OCI-M2 (cell line): ENCODE measurements around the gene GTPBP8.

ENCODE experiments used
- DNase-seq: peaks from one replicate; lab custom pipeline; 2025; ENCODE audit not compliant: unreplicated experiment; lab: John Stamatoyannopoulos, UW

Gene GTPBP8

GRCh38 chr3:112990672-112991602 lies at the start of gene GTPBP8:
Gene GTPBP8 (plus strand): TSS chr3:112990984. CDS start chr3:112991000, 16 bp downstream.
- DNase-seq = peak; percentile 34

DNA sequence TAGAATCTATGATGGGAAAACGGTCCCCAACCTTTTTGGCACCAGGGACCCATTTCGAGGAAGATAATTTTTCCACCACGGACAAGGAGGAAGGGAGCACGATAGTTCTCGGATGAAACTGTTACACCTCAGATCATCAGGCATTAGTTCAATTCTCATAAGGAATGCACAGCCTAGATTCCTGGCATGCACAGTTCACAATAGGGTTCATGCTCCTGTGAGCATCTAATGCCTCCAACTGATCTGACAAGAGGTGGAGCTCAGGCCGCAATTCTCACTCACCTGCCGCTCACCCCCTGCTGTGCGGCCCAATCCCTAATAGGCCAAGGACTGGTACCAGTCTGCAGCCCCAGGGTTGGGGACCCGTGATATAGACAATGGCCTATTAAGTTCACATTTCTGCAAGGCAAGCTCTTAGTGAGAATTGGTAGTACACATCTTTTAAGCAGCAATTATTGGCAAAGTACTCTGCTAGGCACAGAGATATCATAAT lies 42.4 kb upstream of the GTPBP8 start:
- no peak for DNase-seq

DNA sequence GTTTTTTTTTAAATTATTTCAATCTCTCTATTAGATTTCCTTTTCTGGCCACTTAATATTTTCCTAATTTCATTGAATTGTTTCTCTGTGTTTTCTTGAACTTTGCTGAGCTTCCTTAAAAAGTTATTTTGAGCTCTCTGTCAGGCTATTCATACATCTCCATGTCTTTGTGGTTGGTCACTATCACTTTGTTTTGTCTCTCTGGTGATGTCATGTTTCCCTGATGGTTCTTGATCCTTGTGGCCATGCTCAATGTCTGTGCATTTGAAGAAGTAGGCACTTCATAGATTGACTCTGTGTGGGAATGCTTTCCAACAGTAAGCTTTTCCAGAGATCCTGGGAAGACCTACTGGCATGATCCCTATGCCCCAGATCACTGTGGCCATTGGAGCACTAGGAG lies 34.4 kb upstream of the GTPBP8 start:
- DNase-seq = no peak

- no peak for DNase-seq
Observed at GRCh38 chr3:112958811-112959560, 31.8 kb upstream of the GTPBP8 start.

- DNase-seq = no peak
Observed at GRCh38 chr3:112963683-112964082, 27.1 kb upstream of the GTPBP8 start.

DNA sequence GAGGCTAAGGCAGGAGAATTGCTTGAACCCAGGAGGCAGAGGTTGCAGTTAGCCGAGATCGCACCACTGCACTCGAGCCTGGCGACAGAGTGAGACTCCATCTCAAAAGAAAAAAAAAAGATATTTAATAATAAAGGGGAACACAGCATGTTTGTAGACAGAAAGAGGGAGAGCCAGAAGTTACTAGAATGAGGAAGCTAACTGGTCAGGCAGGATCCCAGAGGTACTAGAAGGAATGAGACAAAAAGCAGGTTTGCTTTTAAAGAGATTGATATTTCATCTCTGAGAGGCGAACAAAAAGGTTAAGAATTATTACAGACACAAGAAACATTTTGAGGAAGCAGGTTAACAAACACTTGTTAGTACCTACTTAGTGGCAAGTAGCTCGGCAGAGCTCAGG lies 25.1 kb upstream of the GTPBP8 start:
- no peak for DNase-seq

DNA sequence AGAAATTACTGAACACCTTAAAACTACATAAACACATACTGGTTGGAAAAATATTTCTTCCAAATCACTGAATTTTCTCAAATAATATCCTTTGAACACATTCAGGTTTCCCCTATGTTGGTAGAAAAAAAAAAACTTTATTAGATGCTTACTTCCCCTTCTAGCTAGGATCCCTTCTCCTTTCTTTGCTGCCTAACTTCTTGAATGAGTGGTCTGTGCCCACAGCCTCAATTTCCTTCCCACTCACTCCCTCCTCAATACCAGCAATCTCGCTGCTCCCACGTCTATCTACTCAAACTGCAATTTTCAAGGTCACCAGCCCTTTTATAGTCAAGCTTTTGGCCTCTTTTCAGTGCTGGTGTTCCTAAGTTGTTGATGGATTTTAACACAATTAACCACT lies 24.2 kb upstream of the GTPBP8 start:
- DNase-seq = no peak

DNA sequence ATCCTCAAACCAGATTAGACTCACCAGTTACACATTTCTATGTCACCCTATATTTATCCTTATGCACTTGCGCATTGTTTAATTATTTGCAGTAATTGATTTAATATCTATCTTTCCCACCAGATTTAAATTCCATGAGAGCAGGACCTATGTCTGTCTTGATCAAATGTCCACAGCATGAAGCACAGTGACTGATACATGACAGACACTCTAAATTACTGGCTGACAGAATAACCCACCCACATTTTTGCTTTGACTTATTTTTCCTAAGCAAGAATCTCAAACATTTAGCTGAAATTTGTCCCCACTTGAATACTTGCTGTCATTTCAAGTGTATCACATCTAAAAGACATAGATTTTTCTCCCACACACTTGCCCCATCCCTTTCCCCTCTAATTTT lies 23.4 kb upstream of the GTPBP8 start:
- no peak for DNase-seq

DNA sequence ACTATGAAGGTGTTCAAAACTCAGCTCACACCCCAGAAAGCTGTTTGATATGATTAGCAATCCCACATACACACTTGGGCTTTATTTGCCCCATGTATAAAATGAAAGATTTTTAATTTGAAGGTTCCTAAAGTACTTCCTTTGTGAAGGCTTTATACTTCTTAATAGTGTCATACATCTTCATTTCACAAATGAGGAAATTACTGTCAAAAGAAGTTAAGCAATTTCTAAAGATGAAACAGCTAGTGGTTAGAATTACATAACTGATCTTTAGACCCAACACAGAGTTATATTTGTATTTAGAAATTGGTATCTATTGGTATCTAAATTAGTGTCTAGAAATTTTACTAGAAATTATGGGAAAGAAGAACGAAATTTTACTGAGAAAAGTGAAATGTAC lies 23.0 kb upstream of the GTPBP8 start:
- DNase-seq = no peak

DNA sequence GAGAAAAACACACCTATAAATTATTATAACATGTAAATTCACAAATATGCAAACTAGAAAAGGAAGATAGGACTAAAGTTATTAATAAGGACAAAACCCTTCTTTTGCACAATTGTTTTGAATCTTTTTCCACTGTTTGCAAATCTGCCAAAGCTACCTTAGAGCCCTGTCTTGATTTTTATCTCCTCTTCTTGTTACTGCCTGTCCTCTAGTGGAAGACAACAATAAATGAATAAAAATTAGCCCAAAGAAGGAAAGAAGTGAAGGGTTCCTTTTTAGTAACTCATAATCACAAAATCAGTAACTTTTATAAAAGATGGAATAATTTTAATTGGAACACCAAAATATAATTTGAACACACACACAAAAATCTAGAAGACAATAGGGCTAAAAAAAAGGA lies 18.6 kb upstream of the GTPBP8 start:
- DNase-seq = no peak

DNA sequence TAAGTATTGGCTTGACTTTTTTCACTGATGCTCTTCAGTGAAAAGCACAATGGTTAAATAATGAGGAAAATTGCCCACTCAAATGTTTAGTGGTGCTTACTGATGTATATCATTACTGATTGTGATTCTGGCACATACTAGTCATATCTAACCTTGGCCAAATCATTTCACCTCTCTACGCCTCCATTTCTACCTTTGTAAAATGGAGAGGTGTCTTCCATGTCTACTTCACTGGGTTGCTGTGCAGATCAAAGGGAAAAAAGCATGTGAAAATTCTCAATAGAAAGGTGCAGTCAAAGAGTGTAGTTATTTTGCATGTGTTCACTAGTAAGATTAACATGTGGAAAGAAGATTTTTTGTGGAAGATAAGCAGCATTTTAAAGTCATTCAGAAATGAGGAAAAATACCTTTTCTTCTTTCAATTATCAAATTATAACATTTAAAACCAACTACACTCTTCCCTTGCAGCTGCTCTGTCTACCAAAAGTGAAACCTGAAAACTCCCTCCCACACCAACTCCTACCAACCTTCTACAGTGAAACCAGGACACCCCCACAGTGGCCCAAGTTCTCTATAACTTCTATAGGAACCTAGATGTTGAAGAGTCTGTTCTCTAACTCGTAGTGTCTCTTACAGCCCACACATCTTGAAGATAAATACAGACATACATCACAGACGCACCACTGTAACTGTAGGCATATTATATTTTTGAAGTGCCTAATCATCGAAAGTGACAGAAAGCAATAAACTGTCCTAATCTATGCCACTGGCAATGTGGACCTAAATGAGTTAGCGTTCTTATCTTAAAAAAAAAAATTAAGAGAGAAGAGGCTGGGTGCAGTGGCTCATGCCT lies 17.2 kb upstream of the GTPBP8 start:
- DNase-seq = no peak

GRCh38 chr3:112974178-112974517 lies 16.6 kb upstream of the GTPBP8 start:
- no peak for DNase-seq

DNA sequence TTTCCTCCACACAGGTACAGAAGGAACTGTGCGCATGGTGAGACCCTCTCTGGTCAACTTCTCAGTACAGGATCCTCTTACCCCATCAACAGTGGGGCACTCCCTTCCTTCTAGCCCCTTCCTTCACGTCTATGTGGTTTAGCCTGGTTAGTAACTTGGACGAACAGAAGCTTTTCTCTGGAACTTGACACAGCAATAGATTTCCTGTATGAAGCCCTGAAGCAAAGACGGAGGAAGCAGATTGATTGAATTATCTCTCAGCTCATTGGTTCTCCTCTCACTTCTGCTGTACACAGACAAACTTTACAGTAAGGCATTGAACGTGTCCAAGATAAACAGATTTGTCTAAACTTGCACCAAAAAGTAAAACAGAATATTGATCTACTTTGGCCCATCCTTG lies 15.9 kb upstream of the GTPBP8 start, which contains the start of gene CD200R1:
TSS of gene CD200R1 (minus strand) at position 210 of the 400 bp plus-strand sequence. CDS start 246 bp downstream, outside the sequence.
- DNase-seq = no peak

GRCh38 chr3:112976001-112976400 lies 14.8 kb upstream of the GTPBP8 start:
- DNase-seq = no peak

GRCh38 chr3:112976953-112977352 lies 13.8 kb upstream of the GTPBP8 start:
- DNase-seq = no peak

- no peak for DNase-seq
Observed at GRCh38 chr3:112979244-112979832, 11.4 kb upstream of the GTPBP8 start.

DNA sequence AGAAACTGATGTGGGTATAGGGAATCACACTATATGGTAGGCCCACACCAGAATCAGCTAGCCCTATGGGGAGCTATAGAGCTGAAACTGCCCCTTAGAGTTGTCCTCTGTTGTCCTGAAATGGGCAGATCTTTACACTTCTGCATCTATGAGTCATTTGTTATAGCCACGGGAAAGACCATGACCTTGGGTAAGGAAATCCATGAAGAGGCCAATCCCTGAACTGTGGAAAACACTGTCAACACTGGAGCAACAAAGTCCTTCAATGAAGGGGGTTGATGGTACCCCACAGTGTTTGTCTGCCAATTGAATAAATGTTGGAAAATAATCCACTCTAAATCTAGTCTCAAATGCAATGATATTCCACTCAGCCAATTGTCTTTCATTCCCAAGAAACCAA lies 10.7 kb upstream of the GTPBP8 start:
- no peak for DNase-seq

DNA sequence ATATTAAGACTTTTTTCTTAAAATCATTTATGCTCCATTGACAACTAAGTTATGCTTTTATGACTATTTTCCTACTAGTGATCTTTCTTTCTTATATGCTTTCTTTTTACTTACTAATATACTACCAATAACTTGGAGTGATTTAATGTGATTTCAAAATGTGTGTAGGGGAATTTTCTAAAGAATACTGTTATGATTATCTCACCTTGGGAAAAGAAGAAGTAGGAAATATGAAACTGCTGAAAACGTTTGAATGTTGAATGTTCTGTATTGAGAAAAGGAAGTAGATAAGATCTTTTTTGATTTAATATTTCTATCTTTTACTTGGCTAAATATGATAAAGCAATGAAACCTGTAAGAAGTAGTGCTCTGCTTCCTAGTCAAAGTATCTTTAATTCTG lies 8.1 kb upstream of the GTPBP8 start:
- no peak for DNase-seq

DNA sequence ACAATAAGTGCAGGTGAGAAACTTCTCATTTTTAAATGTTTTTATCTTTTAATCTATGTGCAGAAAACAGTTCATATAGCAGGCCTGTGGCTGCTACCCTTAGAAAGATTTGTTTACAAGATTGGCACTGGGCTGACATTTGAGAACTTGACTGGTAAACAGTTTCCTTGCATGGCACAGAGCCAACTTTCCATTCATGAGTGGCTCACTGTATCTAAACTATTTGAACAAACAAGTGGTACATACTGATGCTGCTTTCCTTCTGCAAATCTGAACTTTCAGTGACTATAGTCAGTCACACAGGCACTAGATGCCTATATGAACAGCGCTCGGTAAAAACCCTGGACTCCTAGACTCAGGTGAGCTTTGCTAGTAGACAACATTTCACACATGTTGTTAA lies 6.3 kb upstream of the GTPBP8 start:
- no peak for DNase-seq

GRCh38 chr3:112987710-112988334 lies 3.0 kb upstream of the GTPBP8 start:
- DNase-seq = no peak
